HepG2 (cell line): Measurements from ENCODE around the gene PCSK2. TPM values are rescaled to one million over a fixed set of nuclear protein-coding genes. Genes with fewer than 3 reads are reported as not detected.

ENCODE experiments used
- ATAC-seq: fragments of 200-7000 bp; cut with Tn5 transposase; 3 replicates; pipeline ENCODE4 v1.9.1; 2020; ENCODE audit warnings: mild to moderate bottlenecking, moderate library complexity
- BruUV-seq: library from RNA; stranded (reverse); fragments of 400-500 nt; replicated peaks from 2 replicates; lab custom pipeline; 2021; lab: Mats Ljungman, UMichigan
- CTCF ChIA-PET: fragments of 300-600 bp; formaldehyde crosslinking; extraction: SDS; loops from one replicate; lab custom pipeline; 2021; ENCODE audit warnings: low total read pairs, inconsistent platforms, low intra/inter-chr PET ratio; lab: Yijun Ruan, JAX
- POLR2A ChIA-PET: fragments of 350-600 bp; sonication (Branson Sonifier 250); formaldehyde crosslinking; loops from one replicate; lab custom pipeline; 2020; ENCODE audit warnings: antibody characterized with exemption, inconsistent platforms; lab: Yijun Ruan, JAX
- DNase-seq: peaks from one replicate; pipeline ENCODE4 v3.0.0-alpha.2; 2015; ENCODE audit warnings: low spot score
- FAIRE-seq: peaks from 3 replicates; lab custom pipeline; 2011; peaks lifted over from hg19 to GRCh38; lab: Jason Lieb, UNC
- H2AFZ ChIP-seq: one replicate; pipeline ENCODE4 v1.6.1; 2011; ENCODE audit warnings: low read length, inconsistent platforms
- H3K27ac ChIP-seq: fragments of 300-600 bp; 3 replicates; pipeline ENCODE4 v1.8.0; 2011; ENCODE audit warnings: mixed run types, mild to moderate bottlenecking, mixed read lengths, low read length, inconsistent platforms; ENCODE audit not compliant: insufficient read depth; ENCODE audit errors: extremely low read length
- H3K27me3 ChIP-seq, 2 experiments: fragments of 200-600 bp in 1 of 2; 2 replicates in 1 of 2; 3 replicates in 1 of 2; pipeline versions ENCODE4 v1.6.0 to v1.8.0; 2011; ENCODE audit warnings: low read length in 2 of 2, mild to moderate bottlenecking in 2 of 2, moderate library complexity in 2 of 2, inconsistent platforms in 1 of 2; ENCODE audit not compliant: insufficient read depth in 2 of 2, control insufficient read depth in 1 of 2
- H3K36me3 ChIP-seq, 2 experiments: fragments of 200-600 bp in 1 of 2; replicated peaks in 1 of 2; 2 replicates in 1 of 2; 3 replicates in 1 of 2; pipeline versions ENCODE4 v1.5.1 to v1.8.0; 2011; ENCODE audit warnings: low read length in 2 of 2, inconsistent platforms in 1 of 2; ENCODE audit not compliant: insufficient read depth in 2 of 2, control insufficient read depth in 1 of 2
- H3K4me1 ChIP-seq: 2 replicates; pipeline ENCODE4 v1.5.1; 2012; ENCODE audit warnings: low read length, inconsistent platforms; ENCODE audit not compliant: insufficient read depth
- H3K4me2 ChIP-seq: 2 replicates; pipeline ENCODE4 v1.6.0; 2011; ENCODE audit warnings: low read depth, low read length, inconsistent platforms
- H3K4me3 ChIP-seq, 3 experiments: fragments of 200-600 bp in 1 of 3; sonication (generic), shearing (Covaris generic) in 1 of 3; replicated peaks in 1 of 3; 2 replicates each; pipeline ENCODE4 v1.5.1; 2011 to 2016; ENCODE audit warnings: low read length in 3 of 3, inconsistent platforms in 2 of 3, low read depth in 2 of 3, mild to moderate bottlenecking in 2 of 3, control low read depth in 1 of 3, mixed read lengths in 1 of 3; ENCODE audit not compliant: insufficient read depth in 1 of 3
- H3K79me2 ChIP-seq: one replicate; pipeline ENCODE4 v1.6.1; 2011; ENCODE audit warnings: low read length, inconsistent platforms; ENCODE audit not compliant: insufficient read depth
- H3K9ac ChIP-seq: 2 replicates; pipeline ENCODE4 v1.6.0; 2011; ENCODE audit warnings: mild to moderate bottlenecking, low read depth, low read length, inconsistent platforms; ENCODE audit not compliant: insufficient read depth
- H3K9me3 ChIP-seq: 2 replicates; pipeline ENCODE4 v1.5.1; 2012; ENCODE audit warnings: mild to moderate bottlenecking, low read length
- H4K20me1 ChIP-seq: 2 replicates; pipeline ENCODE4 v1.6.0; 2011; ENCODE audit warnings: inconsistent platforms, mild to moderate bottlenecking, low read length, moderate library complexity; ENCODE audit not compliant: insufficient read depth
- CSRNP1 ChIP-seq: sonication (generic); formaldehyde crosslinking; IDR thresholded peaks from 2 replicates; pipeline ENCODE4 v1.8.1; 2023; ENCODE audit warnings: mild to moderate bottlenecking, missing genetic modification reagents
- MIER2 ChIP-seq: IDR thresholded peaks from 2 replicates; pipeline ENCODE4 v1.6.1; 2016; ENCODE audit warnings: missing biosample characterization, missing genetic modification reagents
- NR2F6 ChIP-seq, 2 experiments: IDR thresholded peaks; 2 replicates each; pipeline ENCODE4 v1.6.1; 2016; ENCODE audit warnings: antibody characterized with exemption in 1 of 2, mild to moderate bottlenecking in 1 of 2
- POGZ ChIP-seq: sonication (generic); formaldehyde crosslinking; IDR thresholded peaks from 2 replicates; pipeline ENCODE4 v1.4.0; 2020; ENCODE audit warnings: mild to moderate bottlenecking, missing genetic modification reagents
- REST ChIP-seq, 2 experiments: IDR thresholded peaks; 2 replicates each; pipeline ENCODE4 v1.6.1; 2011 to 2012; ENCODE audit warnings: low read length in 2 of 2, borderline replicate concordance in 1 of 2, low read depth in 1 of 2, mild to moderate bottlenecking in 1 of 2, moderate library complexity in 1 of 2
- TEF ChIP-seq: sonication (generic); formaldehyde crosslinking; IDR thresholded peaks from 2 replicates; pipeline ENCODE4 v1.5.0; 2020; ENCODE audit warnings: missing genetic modification reagents
- WGBS: methylation state at CpG from one replicate; pipeline ENCODE4 v1.1.6; 2017; ENCODE audit warnings: low lambda C conversion rate; 5-methylcytosine and 5-hydroxymethylcytosine counted together
- in situ Hi-C: cut with HindIII; loops from 2 replicates; pipeline ENCODE4 v1.10.0; 2017; ENCODE audit warnings: low pct_unique_long_range_greater_than_20kb; ENCODE audit not compliant: extremely low pct_ligation_motif_present
- intact Hi-C: fragments of 100-400 bp; cut with micrococcal nuclease; formaldehyde crosslinking; loops from one replicate; pipeline ENCODE4 v1.10.0; 2022; ENCODE audit not compliant: unreplicated experiment
- polyA plus RNA-seq, 8 experiments: library from polyadenylated mRNA; depleted of rRNA in 3 of 8; stranded (reverse) in 7 of 8; unstranded in 1 of 8; fragments of >200 nt; fragmentation: Illumina TruSeq in 4 of 8; extraction: Trizol in 4 of 8; gene quantifications; 2 replicates each; pipeline versions ENCODE4 v1.2.1 to v1.2.3, GENCODE V29; 2011 to 2016; ENCODE audit warnings: low read depth in 4 of 8, missing spikeins in 1 of 8, mixed read lengths in 1 of 8; ENCODE audit not compliant: insufficient read depth in 1 of 8
- total RNA-seq, 5 experiments: library from RNA; depleted of rRNA; stranded (reverse); fragments of >200 nt; fragmentation: Illumina TruSeq; extraction: Trizol; gene quantifications; 2 replicates each; pipeline ENCODE4 v1.2.3, GENCODE V29; 2016; ENCODE audit warnings: low read depth in 1 of 5

The PCSK2 gene
- total and polyA plus RNA-seq, 2 of the 13 experiments (the other 11 are each of a cell fraction or from before 2014, with no cell fraction given), result not detected

- no peak for TF ChIP-seq NR2F6 (IDR thresholded peaks at IDR 0.05)
- no peak for TF ChIP-seq NR2F6 (CRISPR knock-in tag; IDR thresholded peaks at IDR 0.05)
- no peak for TF ChIP-seq CSRNP1 (CRISPR knock-in tag)
These were observed 357 bp downstream of the PCSK2 start (continued) for GRCh38 chr20:17227219-17227575.

GRCh38 chr20:17227669-17228623 lies 1.1 kb downstream of the PCSK2 start:
- Histone ChIP-seq H3K4me3 (no peak overlapping the region), H2AFZ (no peak overlapping the region), H3K27ac (no peak overlapping the region), H3K9ac (no peak overlapping the region), H3K36me3 (no peaks in the 10 kb centered on the region), H3K9me3 (no peaks in the 10 kb centered on the region), H3K4me1 (no peaks in the 10 kb centered on the region), H4K20me1 (no peaks in the 10 kb centered on the region)
- no TSS peak for BruUV-seq
- ChIA-PET POLR2A (no interaction called here), CTCF (no interaction called here)
- in situ Hi-C loops, result no loop called here
- intact Hi-C loops, result no loop called here
- no peak; the same call in 1 of the 3 replicates for ATAC-seq
- no peak for DNase-seq
- WGBS, result 13% methylated on average over 32 of the region's 35 CpGs
- TF ChIP-seq POGZ, result no peak
- TF ChIP-seq REST (IDR thresholded peaks at IDR 0.05; ENCODE audit: borderline replicate concordance in 1 of 2, low read depth in 1 of 2, low read length in 2 of 2), result peak; percentile 35 to 87
- 0 out of 2 replicates have a peak, but pooled peaks have one; percentile 50 for TF ChIP-seq MIER2 (CRISPR knock-in tag)
- no peak for TF ChIP-seq TEF
- TF ChIP-seq, all 625 proteins: peak for 2
- no peak overlapping the region for H3K4me2 ChIP-seq
- no peaks in the 10 kb centered on the region for H3K79me2 ChIP-seq
- FAIRE-seq, result no peak
- H3K27me3 ChIP-seq, result peaks cover 5 to 47% of the 10 kb centered on the region in 2 experiments; a peak in 4 of 5 replicates
